PC-3 (cell line): ENCODE results near the gene CTPS1. TPM values are rescaled to one million over a fixed set of nuclear protein-coding genes. Genes with fewer than 3 reads are reported as not detected.

Experiments used
- ATAC-seq: fragments of 200-7000 bp; cut with Tn5 transposase; 2 replicates; pipeline ENCODE4 v1.9.1; 2020; ENCODE audit warnings: mild to moderate bottlenecking, moderate library complexity
- BruUV-seq: library from RNA; stranded (reverse); fragments of 400-500 nt; replicated peaks from 2 replicates; lab custom pipeline; 2021; lab: Mats Ljungman, UMichigan
- CTCF ChIA-PET: fragments of 300-600 bp; sonication (Branson Sonifier 250); formaldehyde crosslinking; loops from one replicate; lab custom pipeline; 2022; ENCODE audit warnings: antibody characterized with exemption; lab: Charles Lee
- POLR2A ChIA-PET: fragments of 300-600 bp; sonication (Branson Sonifier 250); formaldehyde crosslinking; loops from one replicate; lab custom pipeline; 2022; ENCODE audit warnings: antibody characterized with exemption; ENCODE audit not compliant: unreplicated experiment; lab: Charles Lee
- DNase-seq: peaks from one replicate; pipeline ENCODE4 v3.0.0-alpha.2; 2015
- H2AFZ ChIP-seq: fragments of 300-600 bp; sonication (generic); 2 replicates; pipeline ENCODE4 v1.6.0; 2016; ENCODE audit warnings: antibody characterized with exemption, low read length
- H3F3A ChIP-seq: fragments of 300-600 bp; sonication (generic); one replicate; pipeline ENCODE4 v1.6.0; 2017; ENCODE audit warnings: antibody characterized with exemption, low read length, control low read depth, mild to moderate bottlenecking; ENCODE audit not compliant: unreplicated experiment
- H3K27ac ChIP-seq: fragments of 300-600 bp; sonication (generic); 2 replicates; pipeline ENCODE4 v1.5.1; 2016; ENCODE audit warnings: mild to moderate bottlenecking, low read length
- H3K27me3 ChIP-seq: fragments of 300-600 bp; sonication (generic); 2 replicates; pipeline ENCODE4 v1.6.1; 2016; ENCODE audit warnings: low read length, mixed read lengths
- H3K36me3 ChIP-seq: fragments of 300-600 bp; sonication (generic); 2 replicates; pipeline ENCODE4 v1.6.1; 2016; ENCODE audit warnings: low read depth, mixed run types, low read length, mixed read lengths
- H3K4me1 ChIP-seq: fragments of 300-600 bp; sonication (generic); 2 replicates; pipeline ENCODE4 v1.5.1; 2016; ENCODE audit warnings: low read length; ENCODE audit not compliant: insufficient read depth
- H3K4me2 ChIP-seq: fragments of 300-600 bp; sonication (generic); 2 replicates; pipeline ENCODE4 v1.6.0; 2016; ENCODE audit warnings: low read length
- H3K4me3 ChIP-seq: fragments of 300-600 bp; sonication (generic); 2 replicates; pipeline ENCODE4 v1.5.1; 2016; ENCODE audit warnings: mild to moderate bottlenecking, low read length, mixed read lengths
- H3K79me2 ChIP-seq: fragments of 300-600 bp; sonication (generic); 2 replicates; pipeline ENCODE4 v1.6.1; 2017; ENCODE audit warnings: low read length, mixed read lengths
- H3K9ac ChIP-seq: fragments of 300-600 bp; sonication (generic); 2 replicates; pipeline ENCODE4 v1.6.0; 2016; ENCODE audit warnings: mild to moderate bottlenecking, low read length
- H3K9me2 ChIP-seq: fragments of 300-600 bp; sonication (generic); replicated peaks from 2 replicates; pipeline ENCODE4 v1.6.1; 2016; ENCODE audit warnings: mixed run types, low read length, mixed read lengths
- H3K9me3 ChIP-seq: fragments of 300-600 bp; sonication (generic); 2 replicates; pipeline ENCODE4 v1.6.1; 2016; ENCODE audit warnings: low read length, mixed read lengths
- H4K20me1 ChIP-seq: fragments of 300-600 bp; sonication (generic); 2 replicates; pipeline ENCODE4 v1.6.1; 2016; ENCODE audit warnings: low read length, mixed read lengths
- EZH2 ChIP-seq: fragments of 300-600 bp; sonication (generic); IDR thresholded peaks from one replicate; pipeline ENCODE4 v1.6.1; 2017; ENCODE audit warnings: antibody characterized with exemption, mild to moderate bottlenecking, low read length; ENCODE audit not compliant: unreplicated experiment
- EZH2phosphoT487 ChIP-seq: fragments of 300-600 bp; sonication (generic); IDR thresholded peaks from 2 replicates; pipeline ENCODE4 v1.6.1; 2018; ENCODE audit warnings: mild to moderate bottlenecking, antibody characterized with exemption, low read length, borderline replicate concordance
- intact Hi-C: fragments of 100-400 bp; cut with micrococcal nuclease; formaldehyde crosslinking; loops from 2 replicates; pipeline ENCODE4 v1.9.0; 2023
- total RNA-seq: library from RNA; depleted of rRNA; stranded (reverse); fragments of >200 nt; gene quantifications from 2 replicates; pipeline ENCODE4 v1.2.3, GENCODE V29; 2014
- TF ChIP-seq, protein P1 (sequence below): fragments of 300-600 bp; sonication (generic); conservative IDR thresholded peaks from 2 replicates; pipeline ENCODE4 v1.5.1; 2017; ENCODE audit warnings: antibody characterized with exemption, low read depth, mild to moderate bottlenecking, low read length

CTPS1 gene
- total RNA-seq, 1 experiment from 2014 or later, result 63.4 TPM

GRCh38 chr1:40958210-40958609, 21.3 kb upstream of the CTPS1 start:
- no peak for DNase-seq
- Histone ChIP-seq H3F3A (no peaks in the 10 kb centered on the region), H3K9me2 (no peaks in the 10 kb centered on the region), H3K9ac (no peak overlapping the region), H2AFZ (no peak overlapping the region), H3K4me1 (peaks cover 25% of the 10 kb centered on the region), H3K9me3 (no peaks in the 10 kb centered on the region), H3K79me2 (no peaks in the 10 kb centered on the region), H3K4me3 (no peak overlapping the region), H3K4me2 (no peak overlapping the region), H4K20me1 (no peaks in the 10 kb centered on the region), H3K27me3 (no peaks in the 10 kb centered on the region), H3K27ac (no peak overlapping the region), H3K36me3 (no peaks in the 10 kb centered on the region)
- TF ChIP-seq, protein P1, sequence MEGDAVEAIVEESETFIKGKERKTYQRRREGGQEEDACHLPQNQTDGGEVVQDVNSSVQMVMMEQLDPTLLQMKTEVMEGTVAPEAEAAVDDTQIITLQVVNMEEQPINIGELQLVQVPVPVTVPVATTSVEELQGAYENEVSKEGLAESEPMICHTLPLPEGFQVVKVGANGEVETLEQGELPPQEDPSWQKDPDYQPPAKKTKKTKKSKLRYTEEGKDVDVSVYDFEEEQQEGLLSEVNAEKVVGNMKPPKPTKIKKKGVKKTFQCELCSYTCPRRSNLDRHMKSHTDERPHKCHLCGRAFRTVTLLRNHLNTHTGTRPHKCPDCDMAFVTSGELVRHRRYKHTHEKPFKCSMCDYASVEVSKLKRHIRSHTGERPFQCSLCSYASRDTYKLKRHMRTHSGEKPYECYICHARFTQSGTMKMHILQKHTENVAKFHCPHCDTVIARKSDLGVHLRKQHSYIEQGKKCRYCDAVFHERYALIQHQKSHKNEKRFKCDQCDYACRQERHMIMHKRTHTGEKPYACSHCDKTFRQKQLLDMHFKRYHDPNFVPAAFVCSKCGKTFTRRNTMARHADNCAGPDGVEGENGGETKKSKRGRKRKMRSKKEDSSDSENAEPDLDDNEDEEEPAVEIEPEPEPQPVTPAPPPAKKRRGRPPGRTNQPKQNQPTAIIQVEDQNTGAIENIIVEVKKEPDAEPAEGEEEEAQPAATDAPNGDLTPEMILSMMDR, result no peak
- TF ChIP-seq EZH2 (no peak), EZH2phosphoT487 (no peak)
- CTCF ChIA-PET, result no interaction called here
- BruUV-seq, result no TSS peak
- ATAC-seq, result no peak
- intact Hi-C loops, result no loop called here
- POLR2A ChIA-PET, result no interaction called here

DNA sequence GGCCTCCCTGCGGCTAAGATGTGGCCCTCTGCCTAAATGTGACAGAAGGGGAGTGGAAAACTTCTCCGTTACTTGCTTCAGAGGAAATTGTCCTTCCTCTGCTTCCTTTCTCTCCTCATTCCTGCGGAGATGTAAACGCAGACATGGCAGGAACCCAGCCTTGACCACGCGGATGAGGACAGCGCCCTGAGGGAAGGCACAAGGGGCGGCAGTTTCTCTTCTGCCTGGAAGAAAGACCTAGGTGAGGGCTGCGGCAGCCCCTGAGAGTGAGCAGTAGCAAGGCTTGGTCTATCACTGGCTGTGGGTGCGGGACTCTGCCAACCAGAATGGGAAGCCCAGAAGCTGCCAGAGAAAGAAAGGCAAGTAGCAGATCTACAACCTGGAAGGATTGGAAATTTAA, 14.0 kb upstream of the CTPS1 start:
- Histone ChIP-seq H3K27ac (no peak overlapping the region), H3K36me3 (no peaks in the 10 kb centered on the region), H3K9me2 (no peaks in the 10 kb centered on the region), H3F3A (peaks cover 8% of the 10 kb centered on the region), H3K9ac (no peak overlapping the region), H3K4me2 (no peak overlapping the region), H3K4me1 (peaks cover 28% of the 10 kb centered on the region), H3K27me3 (no peaks in the 10 kb centered on the region), H3K79me2 (no peaks in the 10 kb centered on the region), H4K20me1 (no peaks in the 10 kb centered on the region), H2AFZ (no peak overlapping the region), H3K4me3 (no peak overlapping the region), H3K9me3 (no peaks in the 10 kb centered on the region)
- ChIA-PET CTCF (no interaction called here), POLR2A (no interaction called here)
- TF ChIP-seq, protein P1, result no peak
- no peak for TF ChIP-seq EZH2phosphoT487
- no peak for TF ChIP-seq EZH2
- BruUV-seq, result no TSS peak
- ATAC-seq (no peak), DNase-seq (no peak)
- intact Hi-C loops, result no loop called here

- H3K9ac ChIP-seq, result no peak overlapping the region
- BruUV-seq, result no TSS peak
Measured at GRCh38 chr1:40966417-40966816, 13.1 kb upstream of the CTPS1 start.

More at GRCh38 chr1:40966417-40966816, 13.1 kb upstream of the CTPS1 start:
- no peak for DNase-seq
- H3F3A ChIP-seq, result peaks cover 8% of the 10 kb centered on the region
- H3K9me2 ChIP-seq, result no peaks in the 10 kb centered on the region
- no peaks in the 10 kb centered on the region for H3K9me3 ChIP-seq
- H3K36me3 ChIP-seq, result no peaks in the 10 kb centered on the region
- TF ChIP-seq, protein P1, result no peak
- TF ChIP-seq EZH2phosphoT487 (no peak), EZH2 (no peak)
- POLR2A ChIA-PET, result no interaction called here
- H3K4me3 ChIP-seq, result no peak overlapping the region
- H3K79me2 ChIP-seq, result no peaks in the 10 kb centered on the region
- no peak for ATAC-seq
- H3K4me2 ChIP-seq, result no peak overlapping the region
- H3K27me3 ChIP-seq, result no peaks in the 10 kb centered on the region
- H3K27ac ChIP-seq, result no peak overlapping the region
- no peak overlapping the region for H2AFZ ChIP-seq
- H3K4me1 ChIP-seq, result peaks cover 28% of the 10 kb centered on the region
- CTCF ChIA-PET, result interaction anchor here (1.0 kb wide), 1 partner anchor 14 kb away, joined by 3 read pairs; no protein-coding TSS in a partner anchor
- intact Hi-C loops, result no loop called here
- no peaks in the 10 kb centered on the region for H4K20me1 ChIP-seq
